Stimulated activated CD4-positive, alpha-beta T cell treated with anti-CD3 and anti-CD28 coated beads, Interleukin-4, amount 100 ng/mL, for 48 hours (primary cell): ENCODE data around the gene ADPRH.
A peak's percentile ranks its signal among the peaks of the same experiment; 100 is the strongest.

ENCODE experiments used
- DNase-seq, 2 donors: peaks; one replicate each; pipeline ENCODE4 v3.0.0-alpha.2; 2020; ENCODE audit warnings: low read depth in 2 of 2

The ADPRH gene

DNA sequence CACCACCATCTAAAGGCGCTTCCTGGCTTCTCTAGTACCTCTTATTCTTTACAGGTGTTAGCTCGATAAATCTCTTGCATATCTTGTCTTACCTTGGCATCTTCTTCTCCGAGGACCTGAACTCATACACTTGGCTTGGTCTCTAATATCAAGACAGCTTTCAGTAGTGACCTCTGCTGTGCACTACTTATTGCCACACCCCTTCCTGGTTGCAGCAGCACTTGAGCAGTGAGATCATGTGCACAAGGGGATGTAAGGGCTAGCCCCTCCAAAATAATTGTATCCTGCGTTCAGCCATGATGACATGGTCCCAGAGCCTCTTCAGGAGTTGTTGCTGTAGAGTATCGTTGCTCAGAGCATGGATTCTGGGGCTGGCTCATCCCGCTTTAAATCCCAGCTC lies 17.1 kb downstream of the ADPRH start:
- no peak for DNase-seq

DNA sequence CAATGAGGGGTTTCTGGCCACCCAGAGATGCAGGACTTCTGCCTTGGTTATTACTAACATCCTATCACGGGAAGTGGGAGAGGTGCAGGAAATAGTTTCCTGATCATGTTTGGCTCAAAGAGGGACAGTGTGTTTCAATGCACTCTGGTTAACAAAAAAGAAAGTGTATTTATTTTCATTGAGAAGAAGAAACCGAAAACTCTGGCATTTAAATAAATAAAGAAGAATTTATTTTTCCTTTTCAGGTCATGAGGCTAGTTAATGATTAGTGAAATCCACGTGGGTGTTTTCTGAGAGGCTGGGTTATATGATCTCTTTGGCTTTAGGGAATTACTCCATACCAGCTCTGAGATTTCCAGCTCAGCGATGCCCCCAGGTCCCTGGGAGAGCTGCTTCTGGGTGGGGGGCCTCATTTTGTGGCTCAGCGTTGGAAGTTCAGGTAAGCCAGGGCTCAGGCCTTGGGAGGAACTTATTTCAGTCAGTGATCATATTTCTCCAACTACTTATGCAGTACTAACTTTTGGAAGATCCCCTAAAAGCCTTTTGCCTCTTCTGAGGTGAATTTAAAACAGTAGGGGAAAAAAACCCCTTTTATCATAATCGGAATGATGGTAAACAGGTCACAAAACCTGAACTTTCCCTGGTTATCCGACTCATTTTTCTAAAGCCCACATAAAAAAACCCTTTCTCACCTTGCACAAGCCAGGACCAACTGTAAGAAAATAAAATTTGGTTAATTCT lies 18.4 kb downstream of the ADPRH start, which contains the start of gene PLA1A:
Gene PLA1A, plus strand, starts transcription at position 338 of the 741 bp plus-strand sequence. Its CDS starts 29 bp downstream, at position 367.
- no peak for DNase-seq

DNA sequence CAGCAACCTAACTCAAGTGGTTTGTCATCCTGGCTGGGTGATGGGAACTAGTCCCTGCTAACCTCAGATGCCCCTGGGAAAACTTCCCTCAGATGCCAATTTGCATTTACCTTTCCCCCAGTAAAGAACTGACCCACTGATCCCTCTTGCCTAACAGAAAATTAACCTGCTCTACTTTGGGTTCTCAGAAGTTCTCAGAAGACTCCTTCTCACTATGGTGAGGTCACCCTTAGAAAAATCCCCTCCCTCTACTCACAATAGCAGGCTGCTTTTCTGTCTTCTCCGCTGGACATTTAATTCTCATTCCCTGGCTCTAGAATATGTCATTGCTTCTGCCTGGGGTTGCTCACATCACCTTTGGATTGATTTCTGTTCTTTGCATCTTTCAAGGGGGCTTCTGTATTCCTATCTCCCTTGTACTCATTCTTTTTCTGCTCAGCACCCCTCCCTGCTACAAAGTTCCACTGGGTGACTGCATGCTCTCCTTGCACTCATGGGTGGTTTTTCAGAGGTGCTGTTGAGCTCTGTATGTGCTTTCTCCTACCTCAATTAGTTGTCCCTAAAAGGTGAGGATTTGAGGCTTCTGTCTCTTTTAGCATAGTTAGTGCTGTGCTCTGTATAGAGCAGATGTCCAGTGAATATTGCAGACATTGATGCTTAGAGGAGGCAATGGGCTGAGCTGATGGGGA lies 19.3 kb downstream of the ADPRH start:
- no peak for DNase-seq

DNA sequence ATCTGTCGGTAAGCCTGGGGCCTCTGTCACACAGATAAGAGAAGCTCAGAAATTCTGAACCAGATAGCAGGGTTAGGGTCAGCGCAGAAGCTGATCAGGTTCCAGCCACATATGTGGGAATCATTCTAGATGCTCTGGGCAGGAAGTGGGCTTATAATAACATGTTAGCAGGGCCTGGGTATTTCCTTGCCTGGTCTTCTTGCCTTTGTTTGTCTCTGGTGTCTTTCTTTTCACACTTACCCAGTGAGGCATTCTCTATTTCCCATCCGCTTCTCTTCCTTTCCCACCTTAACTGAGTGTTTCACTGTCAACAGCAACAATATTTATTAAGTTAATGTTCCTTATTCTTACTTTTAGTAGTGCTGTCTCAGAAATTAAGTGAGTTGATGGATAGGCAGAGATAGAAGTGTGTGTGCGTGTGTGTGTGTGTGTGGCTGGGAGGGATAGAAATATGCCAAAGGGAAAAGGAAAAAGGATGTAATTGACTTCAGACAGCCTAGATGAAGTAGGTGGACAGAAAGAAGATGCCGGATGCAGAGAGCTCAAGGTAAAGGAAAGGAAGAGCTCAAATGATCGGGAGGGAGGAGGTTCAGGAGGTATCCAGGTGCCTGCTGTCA lies 20.4 kb downstream of the ADPRH start:
- no peak for DNase-seq

DNA sequence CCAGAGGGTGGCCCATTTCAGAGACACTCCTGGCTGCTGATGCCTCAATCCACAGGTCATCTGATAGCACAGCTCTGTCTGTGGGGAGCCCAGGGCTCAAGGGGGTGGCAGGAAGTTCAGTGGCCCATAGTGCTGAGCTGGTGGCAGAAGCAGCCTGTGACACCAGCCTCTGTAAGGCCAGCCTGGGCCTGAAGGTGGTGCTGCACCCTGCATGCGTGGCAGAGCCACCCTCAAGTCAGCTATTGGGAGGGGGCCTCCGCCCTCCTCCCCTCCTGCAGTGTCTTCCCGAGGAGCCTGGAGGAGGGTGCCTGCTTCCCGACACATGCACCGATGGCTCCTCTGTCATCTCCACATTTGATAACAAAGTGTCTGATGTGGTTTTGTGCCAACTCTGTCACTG lies 21.4 kb downstream of the ADPRH start:
- peak in 1 of 2 donors; percentile 11 for DNase-seq

DNA sequence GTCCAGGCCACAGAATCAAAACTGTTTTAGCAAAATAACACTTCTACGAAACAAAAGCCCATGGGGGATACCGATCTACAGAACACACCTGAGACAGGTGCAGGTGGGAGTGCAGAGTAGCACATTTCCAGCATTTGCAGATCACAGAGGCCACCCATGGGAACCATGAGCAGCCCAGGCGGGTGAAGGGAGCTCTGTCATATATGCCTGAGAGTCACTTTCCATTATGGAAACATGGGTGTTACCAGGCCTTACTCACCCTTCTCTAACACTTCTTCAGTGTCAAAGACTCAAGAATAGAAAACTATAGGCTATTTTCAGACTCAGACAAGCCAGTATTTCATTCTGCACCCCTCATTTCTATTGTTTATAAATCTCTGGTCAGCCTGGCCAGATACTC lies 21.9 kb downstream of the ADPRH start:
- DNase-seq = no peak

DNA sequence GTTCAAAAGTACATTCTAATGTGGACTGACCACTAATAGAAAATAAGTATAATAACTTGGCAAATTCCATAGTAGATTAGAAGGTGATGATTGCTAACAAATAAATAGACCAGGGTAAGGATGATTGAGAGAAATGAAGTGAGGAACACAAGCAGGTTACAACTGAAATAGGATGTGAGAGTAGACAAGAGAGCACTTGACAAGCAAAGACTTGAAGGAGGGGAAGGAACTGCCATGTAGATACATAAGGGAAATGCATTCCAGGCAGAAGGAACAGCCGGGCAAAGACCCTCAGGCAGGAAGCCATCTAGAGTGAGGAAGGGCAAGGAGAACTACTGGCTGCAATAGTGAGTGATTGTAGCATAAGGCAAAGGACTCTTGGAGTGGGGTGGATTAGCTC lies 23.4 kb downstream of the ADPRH start:
- DNase-seq = no peak

DNA sequence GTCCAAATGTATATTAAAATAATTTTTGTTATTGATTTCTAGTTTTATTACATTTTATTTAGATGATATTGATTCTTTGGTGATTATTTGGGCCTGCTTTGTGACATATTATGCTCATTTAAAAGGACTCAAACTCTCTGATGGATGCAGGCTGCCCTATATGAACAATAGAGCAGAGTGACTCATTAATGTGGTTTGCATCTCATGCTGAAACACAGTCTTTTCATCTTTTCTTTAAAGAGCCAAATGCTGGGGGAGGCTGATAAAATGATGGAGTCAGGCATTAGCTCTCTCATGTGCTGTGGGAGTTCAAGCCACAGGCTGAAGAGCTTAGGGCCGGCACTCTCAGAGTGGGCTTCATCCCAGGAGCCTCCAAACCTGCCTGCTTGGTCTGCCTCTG lies 25.6 kb downstream of the ADPRH start:
- no peak for DNase-seq

DNA sequence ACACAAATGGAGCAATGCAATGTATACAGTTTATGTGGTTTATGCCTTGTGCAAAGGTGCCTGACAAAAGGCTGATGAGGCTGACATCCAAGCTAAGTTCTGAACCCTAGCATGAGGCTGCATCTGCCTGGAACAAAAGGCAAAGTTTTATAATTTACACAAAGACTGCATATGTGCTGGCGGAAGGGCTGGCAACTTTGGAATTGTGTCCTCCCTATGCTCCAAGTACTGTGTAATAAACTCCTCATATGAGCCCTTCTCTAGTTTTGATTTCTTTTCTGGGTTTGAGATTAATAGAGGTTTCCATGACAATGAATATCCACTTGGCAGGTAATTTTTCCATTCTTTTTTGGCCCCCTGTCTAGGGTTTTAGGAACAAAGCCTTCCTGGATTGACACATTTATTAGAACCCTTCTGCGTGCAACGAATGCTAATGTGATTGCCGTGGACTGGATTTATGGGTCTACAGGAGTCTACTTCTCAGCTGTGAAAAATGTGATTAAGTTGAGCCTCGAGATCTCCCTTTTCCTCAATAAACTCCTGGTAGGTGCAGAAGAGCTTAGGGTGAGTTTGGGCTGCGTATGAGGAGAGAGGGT lies 29.2 kb downstream of the ADPRH start:
- DNase-seq = no peak

DNA sequence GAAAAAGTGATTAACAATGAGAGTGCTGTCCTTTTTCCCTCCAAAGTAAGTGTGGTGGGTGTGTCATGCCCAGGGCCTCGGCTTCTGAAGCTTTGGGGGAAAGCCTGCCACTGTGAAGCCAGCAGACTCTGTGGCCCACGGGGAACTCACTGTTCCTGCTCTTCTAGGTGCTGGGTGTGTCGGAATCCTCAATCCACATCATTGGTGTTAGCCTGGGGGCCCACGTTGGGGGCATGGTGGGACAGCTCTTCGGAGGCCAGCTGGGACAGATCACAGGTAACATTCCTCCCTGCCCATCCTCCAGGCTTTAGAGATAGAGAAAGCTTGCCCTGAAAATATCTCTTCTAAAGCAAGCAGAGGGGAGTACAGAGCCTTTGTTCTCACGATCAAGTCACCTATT lies 30.0 kb downstream of the ADPRH start:
- DNase-seq = no peak

DNA sequence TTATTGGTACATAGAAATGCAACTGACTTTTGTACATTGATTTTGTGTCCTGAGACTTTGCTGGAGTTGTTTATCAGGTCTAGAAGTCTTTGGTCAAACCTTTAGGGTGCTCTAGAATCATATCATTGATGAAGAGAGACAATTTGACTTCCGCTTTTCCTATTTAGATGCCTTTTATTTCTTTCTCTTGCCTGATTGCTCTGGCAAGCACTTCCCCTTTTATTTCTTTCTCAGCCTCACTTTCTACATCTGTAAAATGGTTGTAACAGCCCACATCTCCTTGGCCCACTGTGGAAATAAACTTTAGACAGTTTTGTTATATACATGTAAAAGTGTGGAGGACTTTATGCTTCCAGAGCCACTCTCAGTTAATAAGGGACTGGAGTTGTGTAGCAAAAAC lies 32.4 kb downstream of the ADPRH start:
- no peak for DNase-seq

DNA sequence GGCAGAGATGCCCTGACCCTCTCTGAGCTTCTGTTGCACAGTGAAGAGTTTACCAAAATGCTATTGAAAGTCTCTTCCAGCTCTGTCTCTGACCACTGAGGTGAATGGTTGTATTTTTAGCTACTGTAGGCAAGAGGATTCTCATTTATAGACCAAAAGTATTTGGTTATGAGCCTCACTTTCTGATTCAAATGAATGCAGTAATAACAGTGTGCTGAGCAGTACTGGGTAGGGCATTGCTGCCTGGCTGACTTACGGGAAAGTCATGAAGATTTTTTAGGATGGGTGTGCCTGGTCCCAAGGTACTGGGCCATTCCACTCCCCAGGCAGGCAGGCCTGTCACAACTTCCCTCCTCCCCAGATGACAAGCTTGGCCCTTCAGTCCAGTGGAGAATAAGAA lies 33.9 kb downstream of the ADPRH start:
- no peak for DNase-seq

DNA sequence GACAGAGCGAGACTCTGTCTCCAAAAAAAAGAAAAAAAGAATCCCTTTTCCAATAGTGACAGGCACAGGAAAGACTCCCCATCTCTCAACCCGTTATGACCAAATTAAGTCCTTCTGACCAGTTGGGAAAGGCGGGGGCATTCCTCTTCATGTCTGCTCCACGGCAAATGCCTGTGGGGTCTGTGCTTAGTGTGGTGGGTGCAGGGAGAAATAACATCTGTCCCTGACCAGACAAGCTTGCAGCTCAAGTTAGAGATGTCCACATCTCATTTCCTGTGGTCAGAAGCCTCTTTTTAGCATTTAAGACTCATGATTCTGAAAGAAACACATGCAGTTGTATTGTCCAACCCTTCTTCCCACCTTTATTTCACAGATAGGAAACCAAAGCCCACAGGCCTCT lies 34.6 kb downstream of the ADPRH start:
- no peak for DNase-seq

DNA sequence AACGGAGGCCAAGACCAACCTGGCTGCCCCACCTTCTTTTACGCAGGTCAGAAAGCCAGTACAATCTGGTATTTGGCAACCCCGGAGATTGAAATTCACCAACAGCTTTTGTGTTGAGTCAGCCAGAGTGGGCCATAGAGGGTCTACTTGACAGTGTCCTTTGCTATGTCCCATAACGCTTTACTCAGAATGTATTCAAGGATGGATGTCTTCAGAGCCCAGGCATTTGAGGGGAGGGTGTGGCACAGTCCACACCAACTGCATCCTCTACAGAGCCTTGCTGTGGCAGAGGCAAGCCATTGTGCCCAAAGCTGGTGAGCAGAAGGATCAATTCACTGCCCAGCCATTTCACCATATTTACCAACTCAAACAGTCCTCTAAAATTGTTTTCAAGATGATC lies 36.8 kb downstream of the ADPRH start:
- DNase-seq = no peak

DNA sequence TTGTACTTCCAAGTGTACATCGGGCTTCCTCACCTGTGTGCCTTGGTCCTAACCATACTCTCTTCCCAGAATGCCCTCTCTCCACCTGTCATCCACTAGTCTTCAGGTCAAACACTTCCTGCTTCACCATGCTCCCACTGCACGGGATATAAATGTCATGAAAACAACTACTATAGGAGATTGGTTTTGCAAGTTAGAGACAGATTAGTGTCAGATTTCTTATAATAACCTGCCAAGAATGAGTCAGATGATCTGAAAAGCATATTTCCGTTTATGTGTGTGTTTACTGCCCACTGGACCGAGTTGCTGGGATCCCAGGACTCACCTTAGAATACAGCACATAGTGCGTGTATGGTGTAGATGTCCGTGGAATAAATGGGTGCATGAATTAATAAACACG lies 39.8 kb downstream of the ADPRH start:
- no peak for DNase-seq

DNA sequence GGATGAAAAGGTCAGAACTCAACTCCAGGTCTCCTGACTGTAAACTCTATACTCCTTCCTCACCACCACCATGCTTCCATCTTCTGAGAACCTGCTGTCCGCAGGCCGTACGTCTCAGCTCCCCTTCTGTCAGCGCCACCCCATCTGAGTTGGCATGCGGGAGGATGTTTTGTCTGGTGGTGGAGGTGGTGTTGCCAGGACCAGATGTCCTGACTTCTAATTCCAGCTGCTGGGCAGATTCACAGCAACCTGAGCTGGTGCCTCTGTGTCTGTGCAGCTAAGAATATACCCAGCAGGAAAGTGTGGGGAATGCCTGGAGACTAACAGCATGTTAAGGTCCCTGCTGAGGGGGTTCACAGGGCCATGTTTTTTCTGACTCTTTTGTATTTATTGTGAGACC lies 41.6 kb downstream of the ADPRH start:
- DNase-seq = no peak

DNA sequence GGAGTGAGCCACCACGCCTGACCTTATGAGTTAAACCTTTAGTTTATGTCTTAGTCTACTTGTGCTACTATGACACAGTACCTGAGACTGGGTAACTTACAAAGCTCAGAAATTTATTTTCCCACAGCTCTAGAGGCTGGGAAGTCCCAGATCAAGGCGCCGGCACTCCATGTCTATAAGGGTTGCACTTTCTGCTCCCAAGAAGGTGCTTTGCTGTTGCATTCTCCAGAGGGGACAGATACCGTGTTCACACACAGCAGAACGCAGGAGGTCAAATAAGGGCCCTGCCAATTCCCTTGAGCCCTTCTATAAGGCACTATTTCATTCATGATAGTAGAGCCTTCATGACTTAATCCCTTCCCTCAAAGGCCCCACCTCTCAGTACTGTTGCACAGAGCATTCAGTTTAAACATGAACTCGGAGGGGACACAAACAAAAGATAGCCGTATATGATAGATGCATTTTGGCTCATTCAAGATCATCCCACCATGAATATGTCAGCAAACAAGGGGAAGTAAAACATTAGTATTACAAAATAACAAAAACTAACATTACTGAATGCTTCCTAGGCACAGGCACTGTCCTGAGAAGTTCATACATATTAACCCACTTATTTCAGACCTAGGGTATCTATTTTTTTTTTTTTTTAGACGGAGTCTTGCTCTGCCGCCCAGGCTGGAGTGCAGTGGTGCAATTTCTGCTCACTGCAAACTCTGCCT lies 44.9 kb downstream of the ADPRH start:
- DNase-seq = no peak

DNA sequence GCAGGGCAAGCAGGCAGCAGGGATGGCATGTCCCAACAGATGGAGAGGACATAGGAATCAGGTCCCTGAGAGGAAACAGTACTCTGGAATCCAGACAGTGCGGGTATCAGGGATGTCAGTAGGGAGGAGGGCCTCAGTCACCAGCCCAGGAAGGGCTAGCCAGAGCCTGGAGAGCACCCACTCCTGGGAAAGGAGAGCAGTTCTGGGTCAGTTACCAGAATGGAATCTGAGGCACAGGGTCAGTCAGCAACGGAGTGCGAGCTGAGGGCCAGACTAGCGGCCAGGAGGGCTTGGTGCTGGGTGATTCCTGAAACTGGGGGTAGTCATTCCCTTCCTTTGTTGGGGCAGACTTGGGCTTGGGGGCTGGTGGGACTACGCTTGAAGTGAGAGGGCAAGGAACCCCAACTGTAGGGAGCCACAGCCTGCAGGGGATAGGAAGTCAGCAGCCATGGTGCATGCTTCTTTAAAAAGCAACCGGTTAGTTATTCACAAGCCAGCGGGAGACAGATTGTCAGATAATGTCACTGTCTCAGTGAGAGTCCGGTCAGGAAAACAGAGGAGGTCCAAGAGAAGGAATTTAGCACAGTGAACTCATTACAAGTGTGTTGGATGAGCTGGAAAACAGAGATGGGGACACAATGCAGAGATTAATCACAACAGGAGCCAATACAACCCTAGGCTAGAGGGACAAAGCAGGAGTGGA lies 46.3 kb downstream of the ADPRH start:
- DNase-seq = no peak

DNA sequence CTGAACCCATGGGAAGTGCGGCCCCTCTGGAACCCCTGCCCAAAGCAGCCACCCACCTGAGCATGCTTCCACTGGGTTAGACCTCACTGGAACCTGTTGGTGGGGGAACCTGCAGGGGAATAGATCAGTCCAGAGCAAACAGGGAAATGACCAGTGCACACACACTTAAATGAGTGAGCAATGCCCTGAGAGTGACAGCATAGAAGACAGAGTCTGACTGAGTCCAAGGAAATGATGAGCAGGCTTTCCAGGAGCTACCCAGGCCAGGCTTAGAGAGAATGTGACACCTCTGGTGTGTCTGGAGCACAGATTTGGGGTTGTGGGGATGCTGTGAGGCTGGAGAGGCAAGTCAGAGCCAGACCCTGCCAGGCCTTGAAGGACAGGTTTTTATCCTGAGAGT lies 46.9 kb downstream of the ADPRH start:
- DNase-seq = no peak

DNA sequence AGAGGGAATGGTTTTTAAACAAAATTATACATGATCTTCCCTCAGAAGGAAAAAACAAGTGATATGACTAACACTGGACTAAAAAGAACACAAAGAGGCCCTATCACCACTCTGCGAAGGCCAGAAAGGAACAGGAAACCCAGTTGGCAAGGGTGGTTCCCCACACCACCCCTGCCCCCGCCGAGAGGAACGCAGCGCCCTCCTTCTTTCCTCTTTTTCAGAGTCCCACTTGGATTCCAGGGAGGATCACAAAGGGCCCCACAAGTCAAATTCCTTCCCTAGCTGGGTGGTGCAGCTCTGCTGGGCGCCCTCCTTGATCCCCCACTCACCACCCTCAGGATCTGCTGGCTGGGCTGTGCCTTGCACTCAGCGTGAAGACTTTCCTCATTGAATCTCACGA lies 48.2 kb downstream of the ADPRH start:
- DNase-seq = no peak

DNA sequence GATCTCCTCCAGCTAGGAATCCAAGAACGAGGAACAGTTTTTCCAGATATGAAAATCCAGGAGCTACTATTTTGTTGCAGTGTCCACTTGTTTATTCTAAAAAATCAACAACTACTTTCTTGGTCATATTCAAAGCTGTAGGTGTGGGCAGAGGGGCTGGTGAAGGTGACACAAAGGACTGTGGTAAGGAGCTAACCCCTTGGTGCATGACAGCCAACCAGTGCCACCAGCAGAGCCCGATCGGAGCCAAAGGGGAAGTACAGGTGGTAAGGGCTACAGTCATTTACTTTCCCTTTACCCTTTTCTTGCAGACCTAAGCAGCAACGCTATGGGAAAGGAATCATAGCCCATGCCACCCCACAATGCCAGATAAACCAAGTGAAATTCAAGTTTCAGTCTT lies 49.1 kb downstream of the ADPRH start:
- DNase-seq = peak in 1 of 2 donors; percentile 16
